ENCODE results near the gene RAPSN.

DNA sequence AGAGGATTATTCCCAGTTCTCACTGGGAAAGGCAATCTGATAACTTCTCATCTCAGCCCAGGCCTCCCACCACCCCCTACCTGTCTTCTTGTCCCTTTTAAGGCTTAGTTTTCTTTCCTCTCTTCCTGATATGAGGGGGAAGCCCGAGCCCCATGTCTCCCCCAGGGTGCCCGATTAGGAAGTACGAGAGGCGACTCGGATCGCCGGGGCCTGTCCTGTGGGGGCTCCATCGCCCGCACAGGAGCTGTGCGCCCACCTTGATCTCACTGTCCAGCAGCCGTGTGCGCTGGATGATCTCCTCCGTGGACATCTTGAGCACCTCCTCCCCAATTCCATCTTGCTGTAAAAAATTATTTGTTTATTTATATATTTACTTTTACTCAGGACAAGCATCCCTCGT, 23.3 kb downstream of the RAPSN start:
- TF ChIP-seq, protein P1, sequence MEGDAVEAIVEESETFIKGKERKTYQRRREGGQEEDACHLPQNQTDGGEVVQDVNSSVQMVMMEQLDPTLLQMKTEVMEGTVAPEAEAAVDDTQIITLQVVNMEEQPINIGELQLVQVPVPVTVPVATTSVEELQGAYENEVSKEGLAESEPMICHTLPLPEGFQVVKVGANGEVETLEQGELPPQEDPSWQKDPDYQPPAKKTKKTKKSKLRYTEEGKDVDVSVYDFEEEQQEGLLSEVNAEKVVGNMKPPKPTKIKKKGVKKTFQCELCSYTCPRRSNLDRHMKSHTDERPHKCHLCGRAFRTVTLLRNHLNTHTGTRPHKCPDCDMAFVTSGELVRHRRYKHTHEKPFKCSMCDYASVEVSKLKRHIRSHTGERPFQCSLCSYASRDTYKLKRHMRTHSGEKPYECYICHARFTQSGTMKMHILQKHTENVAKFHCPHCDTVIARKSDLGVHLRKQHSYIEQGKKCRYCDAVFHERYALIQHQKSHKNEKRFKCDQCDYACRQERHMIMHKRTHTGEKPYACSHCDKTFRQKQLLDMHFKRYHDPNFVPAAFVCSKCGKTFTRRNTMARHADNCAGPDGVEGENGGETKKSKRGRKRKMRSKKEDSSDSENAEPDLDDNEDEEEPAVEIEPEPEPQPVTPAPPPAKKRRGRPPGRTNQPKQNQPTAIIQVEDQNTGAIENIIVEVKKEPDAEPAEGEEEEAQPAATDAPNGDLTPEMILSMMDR (IDR thresholded peaks at IDR 0.05), result no peak
- TF ChIP-seq POLR2A (IDR thresholded peaks at IDR 0.05; ENCODE audit: low read depth), result no peak

Data from esophagus muscularis mucosa (tissue), 3 donors.